ENCODE results near the gene TH.

Gene TH

GRCh38 chr11:2177076-2177475, 5.5 kb upstream of the TH start:
- DNase-seq: no peak

DNA sequence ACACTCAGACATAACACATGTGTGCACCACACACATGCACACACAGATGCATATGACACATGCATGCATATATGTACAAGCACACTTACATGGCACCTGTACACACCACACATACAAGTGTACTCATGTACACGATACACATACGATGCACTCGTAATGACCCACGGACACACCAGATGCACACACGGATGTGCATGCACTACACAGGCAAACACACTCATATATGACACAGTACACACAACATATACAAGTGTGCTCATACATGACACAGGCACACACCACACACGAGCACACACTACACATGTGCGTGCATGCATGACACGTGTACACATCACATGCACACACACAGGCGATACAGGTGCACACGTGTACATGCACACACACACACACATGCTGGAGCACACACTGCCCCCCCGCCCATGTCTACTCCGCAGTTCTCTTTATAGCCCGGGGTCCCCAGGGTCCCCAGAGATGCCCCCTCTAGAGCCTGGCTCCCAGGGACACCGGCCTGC, 4.8 kb upstream of the TH start:
- DNase-seq: no peak

GRCh38 chr11:2175659-2176058, 4.0 kb upstream of the TH start:
- DNase-seq: no peak

- no peak for DNase-seq
Measured at GRCh38 chr11:2174361-2174760, 2.7 kb upstream of the TH start.

GRCh38 chr11:2173761-2174160, 2.1 kb upstream of the TH start:
- no peak for DNase-seq

DNA sequence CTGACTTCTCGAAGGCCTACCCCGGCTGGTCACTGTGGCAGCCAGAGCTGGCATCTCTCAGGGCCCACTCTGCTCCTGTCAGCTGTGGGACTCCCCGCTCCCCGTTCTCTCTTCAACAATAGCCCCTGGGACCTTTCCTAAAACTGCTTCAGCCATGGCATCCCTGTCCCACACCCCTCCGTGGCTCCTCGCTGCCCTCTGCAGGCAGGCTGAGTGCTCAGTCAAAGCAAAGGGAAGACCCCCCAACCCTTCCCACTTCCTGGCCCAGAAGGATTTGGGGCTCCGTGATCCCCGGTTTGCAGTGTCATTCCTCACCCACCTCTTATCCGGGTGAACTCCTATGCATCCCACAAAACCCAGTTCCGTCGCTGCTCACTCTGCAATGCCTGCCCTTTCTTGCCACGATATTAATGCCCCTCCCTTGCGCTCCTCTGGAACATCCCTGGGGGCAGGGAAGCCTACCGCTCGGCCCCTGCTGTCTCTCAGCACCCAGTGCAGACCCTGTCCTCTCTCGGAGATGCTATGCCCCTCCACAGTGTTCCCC, 1.6 kb upstream of the TH start:
- peak; percentile 32 for DNase-seq

- no peak for DNase-seq
Measured at GRCh38 chr11:2172676-2173075, 1.1 kb upstream of the TH start.

- no peak for DNase-seq
Measured at GRCh38 chr11:2169626-2170570, 1.7 kb downstream of the TH start.

DNA sequence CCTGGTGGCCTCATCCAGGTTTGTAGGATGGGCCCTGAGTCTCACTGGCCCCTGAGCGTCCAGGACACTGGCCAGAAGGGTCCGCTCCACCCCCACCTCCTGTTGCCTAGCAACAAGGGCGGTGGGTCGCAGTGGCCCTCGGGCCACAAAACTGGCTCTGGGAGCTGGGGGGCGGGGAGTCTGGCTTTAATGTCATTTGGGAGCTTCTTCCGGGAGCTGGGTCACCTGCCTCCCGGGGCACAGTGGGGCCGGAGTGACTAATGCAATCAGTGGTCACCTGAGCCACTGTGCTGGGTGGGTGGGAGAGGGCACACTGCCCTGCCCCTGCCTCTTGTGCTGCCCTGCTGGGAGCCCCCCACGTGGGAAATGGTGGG, 2.6 kb downstream of the TH start:
- no peak for DNase-seq

- DNase-seq: no peak
Measured at GRCh38 chr11:2168286-2169004, 3.2 kb downstream of the TH start.

DNA sequence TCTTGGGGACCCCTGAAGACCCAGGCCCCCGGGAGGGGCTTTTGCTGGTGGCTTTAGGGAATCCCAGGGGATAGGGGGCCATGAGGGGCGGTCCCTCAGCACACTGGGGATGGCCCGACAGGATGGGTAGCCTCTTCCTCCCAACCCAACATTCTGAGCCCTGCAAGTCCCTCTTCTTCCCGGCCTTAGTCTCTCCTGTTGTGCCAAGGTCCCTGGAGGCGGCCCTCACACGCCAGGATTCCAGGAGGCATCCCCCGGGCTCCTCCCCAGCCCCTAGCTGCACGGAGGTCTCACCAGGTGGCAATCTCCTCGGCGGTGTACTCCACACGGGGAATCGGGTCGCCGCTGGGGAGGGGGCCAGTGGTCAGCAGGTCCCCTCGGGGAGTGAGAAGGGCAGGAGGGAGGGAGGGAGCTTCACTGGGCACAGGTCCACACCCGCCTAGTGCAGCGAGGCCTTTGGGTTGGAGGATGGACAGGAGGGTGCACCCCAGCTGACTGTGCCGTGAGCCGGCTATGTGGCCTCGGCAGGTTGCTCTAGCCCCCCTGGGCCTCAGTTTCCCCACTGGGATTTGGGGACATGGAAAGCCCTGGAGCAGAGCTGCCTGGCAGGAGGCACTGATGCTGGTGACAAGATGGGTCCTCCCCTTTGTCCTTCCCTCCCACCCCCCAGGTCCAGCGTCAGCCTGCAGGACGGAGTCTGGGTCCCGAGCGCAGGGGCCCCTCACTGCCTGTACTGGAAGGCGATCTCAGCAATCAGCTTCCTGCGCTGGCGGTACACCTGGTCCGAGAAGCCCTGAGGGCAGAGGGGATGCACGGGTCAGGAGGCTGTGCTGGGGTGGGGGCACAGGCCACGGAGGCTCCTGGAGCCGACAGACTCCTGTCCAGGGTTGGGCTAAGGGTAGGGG, 4.2 kb downstream of the TH start:
- DNase-seq: no peak

DNA sequence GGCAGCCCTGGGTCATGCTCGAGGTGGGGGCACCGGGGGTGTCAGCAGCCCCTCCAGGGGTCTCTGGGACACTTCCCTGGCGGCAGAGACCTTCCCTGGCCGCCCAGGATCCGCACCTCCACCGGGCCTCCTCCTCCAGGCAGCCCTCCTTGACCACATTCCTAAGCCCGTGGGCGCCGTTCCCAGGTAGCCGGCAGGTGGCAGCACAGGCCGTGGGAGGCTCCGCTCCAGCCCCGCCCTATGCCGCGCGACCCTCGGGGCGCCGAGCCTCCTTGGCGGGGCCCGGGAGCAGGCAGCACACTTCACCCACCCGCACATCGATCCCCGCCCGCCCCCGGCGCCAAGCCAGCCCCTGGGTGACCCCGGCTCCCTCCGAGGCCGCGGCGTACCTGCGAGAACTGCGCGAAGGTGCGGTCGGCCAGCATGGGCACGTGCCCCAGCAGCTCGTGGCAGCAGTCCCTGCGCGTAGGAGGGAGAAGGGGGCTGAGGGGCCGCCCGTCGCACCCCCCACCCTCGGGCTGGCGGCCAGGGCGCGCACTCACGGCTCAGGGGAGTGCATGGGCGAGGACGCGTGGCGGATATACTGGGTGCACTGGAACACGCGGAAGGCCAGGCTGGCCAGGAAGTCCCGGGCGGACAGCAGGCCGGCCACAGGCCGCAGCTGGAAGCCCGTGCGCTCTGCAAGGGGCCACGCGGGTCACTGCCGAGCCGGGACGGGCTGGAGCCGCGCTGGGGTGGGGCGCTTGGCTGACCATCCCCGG, 5.3 kb downstream of the TH start:
- DNase-seq: peak; percentile 67

- no peak for DNase-seq
Measured at GRCh38 chr11:2165571-2165970, 6.0 kb downstream of the TH start.

DNA sequence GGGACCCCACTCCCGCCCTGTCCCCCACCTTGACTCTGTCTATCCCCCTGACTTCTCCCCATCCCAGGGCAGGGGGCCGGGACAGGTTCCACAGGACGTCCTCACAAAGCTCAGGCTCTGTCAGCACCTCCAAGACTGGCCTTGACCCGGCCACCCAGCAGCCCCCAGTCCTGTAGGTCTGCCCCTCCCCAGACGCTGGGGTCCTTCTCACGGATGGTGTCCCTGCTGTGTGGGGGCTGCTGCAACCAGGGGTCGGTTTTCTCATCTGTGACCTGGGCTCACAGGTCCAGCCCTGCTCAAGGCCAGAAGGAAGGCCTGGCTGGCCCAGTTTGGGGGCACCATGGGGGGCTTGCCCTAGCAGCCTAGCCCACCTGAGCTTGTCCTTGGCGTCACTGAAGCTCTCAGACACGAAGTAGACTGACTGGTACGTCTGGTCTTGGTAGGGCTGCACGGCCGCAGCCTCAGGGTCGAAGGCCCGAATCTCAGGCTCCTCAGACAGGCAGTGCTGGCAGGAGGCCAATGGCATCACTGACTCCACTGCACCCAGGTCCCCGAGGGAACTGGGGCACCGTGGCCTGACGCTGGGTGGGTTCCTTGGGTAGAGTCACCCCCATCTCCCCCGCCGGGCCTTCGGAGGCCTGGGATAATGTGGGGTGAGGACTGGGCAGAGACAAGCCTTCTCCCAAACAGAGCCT, 6.6 kb downstream of the TH start:
- no peak for DNase-seq

DNA sequence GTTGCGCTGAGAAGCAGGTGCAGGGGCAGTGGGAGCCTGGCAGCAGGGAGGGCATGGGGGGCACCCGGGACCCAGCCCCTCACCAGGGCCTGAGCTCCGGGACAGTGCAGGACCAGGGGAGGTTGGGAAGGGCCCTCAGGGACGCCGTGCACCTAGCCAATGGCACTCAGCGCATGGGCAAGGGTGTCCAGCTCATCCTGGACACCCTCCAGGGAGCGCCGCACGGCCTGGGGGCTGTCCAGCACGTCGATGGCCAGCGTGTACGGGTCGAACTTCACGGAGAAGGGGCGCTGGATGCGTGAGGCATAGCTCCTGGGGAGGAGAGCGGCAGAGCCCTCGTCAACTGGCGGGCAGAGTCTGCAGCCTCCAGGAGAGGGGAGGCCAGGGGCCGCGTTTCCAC, 7.5 kb downstream of the TH start:
- DNase-seq: no peak

DNA sequence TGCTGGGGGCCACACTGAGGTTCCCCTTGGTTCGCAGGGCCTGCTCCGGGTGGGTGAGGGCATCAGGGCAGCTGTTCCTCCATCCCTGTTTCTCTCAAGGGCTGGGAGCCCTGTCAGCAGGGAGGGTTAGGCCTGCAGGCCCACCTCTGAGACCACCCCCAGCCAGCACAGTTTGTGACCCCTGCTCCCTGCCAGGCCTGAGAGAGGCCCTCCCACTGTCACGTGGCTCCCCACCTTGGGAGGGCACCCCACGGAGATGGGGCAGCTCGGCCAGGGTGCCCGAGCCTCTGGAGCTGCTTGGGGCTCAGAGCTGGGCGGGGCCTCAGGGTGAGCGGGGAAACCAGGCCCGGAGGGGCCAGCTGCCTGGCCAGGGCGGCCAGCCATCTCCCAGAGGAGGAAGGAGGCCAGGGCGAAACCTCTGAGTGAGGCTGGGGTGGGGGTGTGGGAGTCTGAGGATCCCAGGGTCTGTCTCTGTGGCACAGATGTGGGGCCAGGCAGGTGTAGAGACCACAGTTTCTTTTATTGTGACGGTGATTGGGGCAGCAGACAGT, 8.1 kb downstream of the TH start:
- DNase-seq: no peak

DNA sequence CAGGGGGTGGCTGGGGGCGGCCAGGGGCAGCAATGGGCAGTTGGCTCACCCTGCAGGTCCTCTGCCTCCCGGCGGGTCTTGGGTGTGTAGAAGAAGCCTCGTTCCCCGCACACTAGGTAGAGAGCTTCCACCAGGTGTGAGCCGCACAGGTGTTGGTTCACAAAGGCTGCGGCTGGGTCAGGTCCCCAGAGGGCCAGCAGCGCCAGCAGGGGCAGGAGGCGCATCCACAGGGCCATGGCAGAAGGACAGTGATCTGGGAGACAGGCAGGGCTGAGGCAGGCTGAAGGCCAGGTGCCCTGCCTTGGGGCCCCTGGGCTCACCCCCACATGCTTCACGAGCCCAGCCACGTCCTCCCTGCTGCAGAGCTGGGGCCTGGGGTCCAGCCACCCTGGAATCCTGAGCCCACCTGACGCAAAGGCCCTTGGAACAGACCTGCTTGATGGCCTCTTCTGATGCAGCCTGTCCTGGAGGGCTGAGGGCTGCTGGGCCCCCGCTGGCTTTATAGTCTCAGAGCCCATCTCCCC, 10.8 kb downstream of the TH start, which contains the start of gene INS:
INS (minus strand) TSS at position 474 of the 524 bp plus-strand sequence; CDS start at position 236, 238 bp downstream.
- DNase-seq: no peak

- no peak for DNase-seq
Measured at GRCh38 chr11:2159536-2160413, 11.8 kb downstream of the TH start.

DNA sequence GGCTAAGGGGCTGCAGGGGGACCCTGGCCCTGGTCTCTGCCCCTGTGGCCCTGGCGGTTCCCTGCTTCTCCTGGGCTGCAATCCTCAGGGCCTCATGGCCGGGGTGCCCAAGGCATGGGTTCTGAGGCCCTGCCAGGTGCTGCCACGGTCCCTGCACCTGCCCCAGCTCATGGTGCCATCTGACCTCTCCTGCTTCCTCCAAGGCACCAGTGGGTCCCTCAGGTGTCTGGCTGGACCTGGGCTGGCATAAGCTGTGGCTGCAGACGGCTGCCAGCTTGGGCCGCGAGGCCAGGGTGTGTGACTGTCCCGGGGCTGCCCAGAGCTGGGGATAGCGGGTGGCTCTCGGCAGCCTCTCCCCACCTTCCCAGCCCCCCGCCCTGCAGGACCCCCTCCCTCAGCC, 12.6 kb downstream of the TH start:
- DNase-seq: no peak

Measured in activated CD4-positive, alpha-beta T cell treated with anti-CD3 and anti-CD28 coated beads for 48 hours (primary cell).